ENCODE data around the gene UVRAG.

DNA sequence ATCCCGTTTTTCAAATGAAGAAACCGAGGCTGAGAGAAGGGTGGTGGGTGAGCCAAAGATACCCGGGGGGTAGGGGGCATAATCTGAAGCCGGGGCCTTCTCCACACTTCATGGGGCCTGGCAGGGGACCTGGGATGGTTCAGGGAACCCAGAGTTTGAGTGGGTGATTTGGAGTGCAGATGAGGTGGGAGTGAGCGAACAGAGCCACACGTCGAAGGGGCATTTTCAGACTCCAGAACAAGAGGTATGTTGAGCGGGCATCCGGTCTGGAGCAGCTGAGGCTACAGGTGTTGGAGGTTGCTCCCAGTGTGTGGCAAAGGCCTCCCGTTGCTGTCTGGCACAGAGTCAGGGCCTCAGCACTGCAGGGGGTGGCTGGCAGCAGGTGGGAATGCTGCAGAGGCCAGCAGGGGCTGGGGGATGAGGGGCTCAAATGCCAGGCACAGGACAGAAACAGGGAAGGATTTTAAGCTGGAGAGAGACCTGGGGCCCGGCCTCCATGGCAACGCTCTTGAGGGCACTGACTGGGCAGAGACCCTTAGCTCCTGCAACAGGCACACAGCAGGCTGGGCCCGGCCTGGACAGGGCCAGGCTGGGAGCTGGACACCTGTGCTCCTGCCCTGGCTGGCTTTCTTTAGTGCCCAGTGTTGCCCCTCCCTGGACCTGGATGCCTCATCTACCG is 345.1 kb downstream of the UVRAG start:
- TF ChIP-seq POLR2A (IDR thresholded peaks at IDR 0.05): no peak
- no peak for TF ChIP-seq EP300 (IDR thresholded peaks at IDR 0.05)
- no peak for TF ChIP-seq POLR2AphosphoS5 (IDR thresholded peaks at IDR 0.05)

All from stomach (tissue), 4 donors.